HG03439 (cell line): ENCODE data around the gene ELP5.
"Not testable (repeated sequence)": the region's sequence is repeated elsewhere in the genome, so short reads cannot be mapped to it uniquely, and the experiment has no call there.

Source experiments
- ATAC-seq: cut with Tn5 transposase; IDR thresholded peaks from one replicate; pipeline ENCODE4 v1.9.1; 2021; ENCODE audit warnings: mild to moderate bottlenecking, moderate library complexity; ENCODE audit not compliant: unreplicated experiment

ELP5 gene

GRCh38 chr17:7235693-7236665 is 16.0 kb upstream of the ELP5 start:
- no peak for ATAC-seq

GRCh38 chr17:7236808-7237207 is 15.2 kb upstream of the ELP5 start:
- ATAC-seq = no peak

DNA sequence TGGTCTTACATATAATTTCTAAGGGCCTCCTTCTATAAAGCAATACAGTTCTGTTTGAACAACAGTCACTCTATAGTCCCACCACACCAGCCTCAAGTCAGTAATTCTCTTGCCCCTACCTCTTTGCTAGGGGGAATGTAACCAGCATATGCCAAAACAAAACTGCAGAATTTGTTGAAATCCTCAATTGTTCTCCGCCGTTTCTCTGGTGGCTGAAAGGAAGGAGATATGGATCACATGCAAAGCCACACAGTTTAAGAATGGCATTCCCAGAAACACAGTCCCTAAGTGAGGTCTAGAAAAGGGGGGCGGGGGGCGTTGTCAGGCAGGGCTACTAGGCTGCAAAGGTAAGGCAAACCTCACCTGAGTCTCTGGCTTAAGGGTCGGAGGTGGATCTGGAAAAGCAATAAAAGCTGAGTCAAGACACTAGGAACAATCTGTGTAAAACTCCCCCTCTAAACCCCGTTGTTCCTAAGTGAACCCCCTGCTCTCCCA is 14.7 kb upstream of the ELP5 start:
- ATAC-seq = no peak

DNA sequence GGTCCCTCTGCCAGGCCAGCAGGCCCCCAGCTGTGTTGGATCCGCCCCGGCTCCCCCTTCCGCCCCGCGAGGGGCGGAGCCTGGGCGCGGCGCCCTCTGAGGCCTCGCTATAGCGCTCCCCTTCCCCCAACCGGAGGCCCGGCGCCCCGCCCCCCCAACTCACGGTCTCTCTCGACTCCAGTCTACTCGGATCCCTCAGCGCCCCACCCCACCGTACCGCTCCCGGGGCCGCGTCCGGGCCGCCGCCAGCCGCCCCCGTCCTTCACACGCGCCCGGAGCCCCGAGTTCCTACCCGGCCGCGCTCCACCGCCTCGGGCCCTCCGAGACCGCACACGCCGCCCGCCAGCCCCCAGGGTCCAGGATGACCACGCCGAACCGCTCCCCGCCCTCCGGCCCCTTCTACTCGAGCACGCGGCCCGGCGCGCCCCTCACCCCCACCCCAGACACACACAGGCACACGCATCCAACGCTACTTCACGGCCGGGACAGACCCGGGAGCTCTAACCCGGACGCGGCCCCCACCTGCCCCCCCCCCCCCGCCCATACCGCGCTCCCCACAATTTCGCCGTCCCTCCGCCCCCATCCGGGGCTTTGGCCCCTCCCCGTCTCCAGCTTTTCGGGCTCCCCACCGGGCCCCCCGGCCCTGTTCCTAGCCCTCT is 14.1 kb upstream of the ELP5 start:
- ATAC-seq = no peak

- ATAC-seq = no peak
Measured at GRCh38 chr17:7238420-7239090, 13.5 kb upstream of the ELP5 start.

DNA sequence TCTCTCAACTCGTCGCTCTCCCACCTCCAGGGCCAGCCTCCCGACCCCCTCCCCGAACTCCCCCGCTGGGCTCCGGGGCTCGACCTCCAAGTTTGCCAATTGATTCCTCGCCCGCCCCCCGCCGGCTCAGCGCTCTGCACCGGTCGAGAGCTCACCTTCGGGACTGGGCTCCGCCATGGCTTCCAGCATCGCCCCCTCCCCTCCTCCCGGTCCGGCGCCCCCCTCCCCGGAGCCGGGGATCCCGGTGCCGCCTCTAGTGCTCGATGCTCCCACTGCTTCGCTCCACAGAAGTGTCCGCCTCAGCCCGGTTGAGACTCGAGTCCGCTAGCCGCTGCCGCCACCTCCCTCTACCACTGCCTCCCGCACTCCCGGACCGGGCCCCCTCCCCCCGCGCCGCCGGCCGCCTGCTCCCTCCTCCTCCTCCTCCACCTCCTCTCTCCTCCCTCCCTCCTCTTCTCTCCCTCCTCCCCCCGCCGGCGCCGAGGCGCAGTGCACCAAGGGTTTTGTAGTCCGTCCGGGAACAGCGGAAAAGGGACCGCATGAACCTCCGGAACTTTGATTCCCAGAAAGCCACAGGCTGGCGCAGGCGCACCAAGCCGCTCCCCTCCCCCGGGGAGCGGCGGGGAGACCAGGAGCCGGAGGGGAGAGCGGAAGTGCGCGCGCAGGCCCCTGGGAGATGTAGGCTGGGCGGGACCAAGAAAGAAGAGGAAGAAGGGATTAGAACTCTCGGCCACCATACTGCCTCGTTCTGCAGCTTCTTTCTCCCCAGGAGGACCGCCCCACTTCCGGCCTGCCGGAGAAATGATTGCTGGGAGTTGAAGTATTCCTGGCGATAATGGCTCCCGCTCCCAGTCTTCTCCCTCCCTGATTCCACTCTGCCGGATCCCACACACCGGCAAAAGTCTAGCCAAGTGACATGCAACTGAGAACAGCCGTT is 12.7 kb upstream of the ELP5 start, which contains the start of gene PHF23:
Gene PHF23, minus strand, starts transcription at position 367 of the 937 bp plus-strand sequence. Its CDS starts 178 bp downstream, at position 189.
- peak; percentile 54 for ATAC-seq

- ATAC-seq = no peak
Measured at GRCh38 chr17:7240375-7240774, 11.6 kb upstream of the ELP5 start.

GRCh38 chr17:7241090-7241733 is 10.8 kb upstream of the ELP5 start:
- no peak for ATAC-seq

- peak; percentile 30 for ATAC-seq
Measured at GRCh38 chr17:7241783-7242716, 10.0 kb upstream of the ELP5 start, which contains the start of gene GABARAP. GABARAP (minus strand) TSS chr17:7242449; CDS start chr17:7242330, 119 bp downstream.

DNA sequence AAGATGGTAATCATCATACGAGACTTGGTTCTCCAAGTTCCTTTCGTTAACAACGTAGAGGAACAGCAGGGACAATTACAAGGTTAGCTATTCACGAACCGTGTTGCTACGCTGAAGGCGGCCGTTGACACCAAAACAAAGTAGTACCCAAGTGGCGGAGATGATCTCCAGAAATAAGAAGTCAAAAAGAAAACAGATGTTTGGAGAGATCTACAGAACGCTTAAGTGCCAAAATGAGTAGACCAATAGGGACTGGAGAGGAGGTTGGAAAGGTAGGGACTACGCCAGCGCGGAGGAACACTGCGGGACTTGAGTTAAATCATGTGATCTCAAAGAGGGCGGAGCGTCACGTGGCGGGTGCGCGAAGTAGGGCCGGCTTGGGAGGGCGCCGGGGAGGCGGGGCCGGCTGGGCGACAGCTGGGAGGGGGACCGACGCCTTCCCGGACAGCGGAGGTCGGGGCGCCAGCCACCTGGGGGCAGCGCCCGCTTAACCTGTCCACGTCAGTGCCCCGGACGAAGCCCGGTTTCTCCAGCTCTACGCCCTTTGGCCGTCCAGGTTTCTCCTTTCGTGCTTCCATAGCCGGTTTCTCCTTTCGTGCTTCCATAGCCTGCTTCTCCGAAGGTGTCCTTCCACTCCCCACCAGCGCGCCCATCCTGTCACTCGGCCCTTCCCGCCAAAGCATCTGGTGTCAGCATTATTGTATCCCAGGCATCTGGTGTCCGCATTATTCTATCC is 9.1 kb upstream of the ELP5 start:
- ATAC-seq = peak; percentile 41

- ATAC-seq = no peak
Measured at GRCh38 chr17:7243453-7243729, 8.6 kb upstream of the ELP5 start.

- not testable (repeated sequence) for ATAC-seq
Measured at GRCh38 chr17:7243838-7244237, 8.2 kb upstream of the ELP5 start.

DNA sequence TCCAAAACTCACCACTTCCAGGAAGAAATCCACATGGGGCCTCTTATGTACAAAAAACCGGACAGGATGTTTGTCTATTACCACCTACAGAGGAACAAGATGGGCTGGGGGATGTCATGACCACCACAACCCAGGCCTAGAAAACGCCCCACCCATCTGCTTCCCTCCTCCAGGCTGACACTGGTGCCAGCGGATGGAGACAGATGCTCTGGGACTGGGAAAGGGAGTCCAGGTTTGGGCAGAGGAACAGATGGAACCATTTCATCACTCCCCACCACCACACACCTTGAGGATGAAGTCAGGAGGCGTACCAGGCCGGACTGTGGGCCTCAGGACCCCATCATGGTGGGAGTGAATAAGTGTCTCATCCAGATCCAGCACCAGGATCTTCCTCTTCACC is 5.2 kb upstream of the ELP5 start:
- ATAC-seq = no peak

DNA sequence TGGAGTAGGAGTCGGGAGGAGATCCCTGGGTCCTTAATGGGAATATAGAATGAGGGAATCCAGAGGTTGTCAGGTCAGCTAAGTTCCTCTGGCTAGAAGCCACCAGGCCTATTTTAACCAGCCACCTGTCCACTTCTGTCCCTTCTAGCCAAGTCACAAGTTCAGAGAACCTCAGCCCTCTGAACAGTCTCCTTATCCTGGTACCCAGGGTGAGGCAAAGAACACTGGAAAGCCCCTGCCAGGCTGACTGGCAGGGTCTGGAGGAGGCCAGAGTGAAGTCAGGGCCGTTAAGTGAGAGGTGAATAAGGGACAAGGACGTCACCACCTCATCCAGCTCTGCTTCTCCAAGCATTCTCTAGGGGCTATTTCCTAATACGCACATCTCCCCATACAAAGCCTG is 3.2 kb upstream of the ELP5 start:
- no peak for ATAC-seq

DNA sequence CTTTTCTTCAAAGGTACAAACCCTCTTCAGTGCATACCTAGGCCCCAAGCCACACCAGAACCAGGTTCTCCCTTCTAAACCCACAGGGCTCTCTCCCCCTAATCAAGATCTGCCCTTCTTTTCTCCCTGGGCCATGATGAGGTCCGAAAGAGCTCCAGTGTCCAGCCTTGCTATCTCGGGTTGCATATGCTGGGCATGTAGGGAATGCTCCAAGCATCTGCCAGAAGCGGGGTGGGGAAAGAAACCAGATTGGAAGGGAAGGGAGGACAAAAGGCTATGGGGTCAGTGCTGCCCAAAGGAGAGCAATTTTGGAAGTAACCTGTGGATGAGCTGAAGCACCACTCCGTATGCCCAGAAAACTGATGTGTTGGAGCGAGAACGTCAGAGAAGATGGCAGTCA is 2.8 kb upstream of the ELP5 start:
- no peak for ATAC-seq

GRCh38 chr17:7249830-7250229 is 2.2 kb upstream of the ELP5 start:
- ATAC-seq = no peak

- ATAC-seq = peak; percentile 10
Measured at GRCh38 chr17:7250695-7251627, 1.1 kb upstream of the ELP5 start.
